ENCODE measurements around the gene TOM1L2.
"Not testable (repeated sequence)": the region's sequence is repeated elsewhere in the genome, so short reads cannot be mapped to it uniquely, and the experiment has no call there.

TOM1L2 gene

DNA sequence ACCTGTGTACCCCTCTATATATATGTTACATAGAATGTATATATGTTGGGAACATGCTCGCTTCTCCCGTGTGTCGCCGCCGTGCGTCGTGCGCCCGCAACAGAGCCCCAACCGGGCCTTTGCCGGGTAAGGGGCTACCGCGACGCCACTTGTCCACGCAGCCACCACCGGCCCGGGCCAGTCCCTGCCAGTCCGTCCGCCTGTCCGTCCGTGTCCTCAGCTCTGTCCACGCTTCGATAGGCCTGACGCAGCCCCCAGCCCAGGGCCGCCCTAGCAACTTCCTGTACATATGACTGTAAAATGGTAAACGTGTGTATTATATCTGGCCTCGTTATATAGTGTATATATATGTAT lies 161.3 kb downstream of the TOM1L2 start:
- peaks cover 25% of the 10 kb centered on the region for H3K4me1 ChIP-seq (ENCODE audit: low read depth, poor library complexity, severe bottlenecking)
- H4K20me1 ChIP-seq (ENCODE audit: insufficient read depth) = no peaks in the 10 kb centered on the region
- no peaks in the 10 kb centered on the region for H3K79me2 ChIP-seq (ENCODE audit: insufficient read depth, low read depth)
- H3K27ac ChIP-seq = no peak overlapping the region
- H2AFZ ChIP-seq (ENCODE audit: low read depth) = no peak overlapping the region
- no peak overlapping the region for H3K4me3 ChIP-seq (IDR thresholded peaks at IDR 0.05; ENCODE audit: insufficient read depth, low read depth, low read length)
- TF ChIP-seq, protein P1, sequence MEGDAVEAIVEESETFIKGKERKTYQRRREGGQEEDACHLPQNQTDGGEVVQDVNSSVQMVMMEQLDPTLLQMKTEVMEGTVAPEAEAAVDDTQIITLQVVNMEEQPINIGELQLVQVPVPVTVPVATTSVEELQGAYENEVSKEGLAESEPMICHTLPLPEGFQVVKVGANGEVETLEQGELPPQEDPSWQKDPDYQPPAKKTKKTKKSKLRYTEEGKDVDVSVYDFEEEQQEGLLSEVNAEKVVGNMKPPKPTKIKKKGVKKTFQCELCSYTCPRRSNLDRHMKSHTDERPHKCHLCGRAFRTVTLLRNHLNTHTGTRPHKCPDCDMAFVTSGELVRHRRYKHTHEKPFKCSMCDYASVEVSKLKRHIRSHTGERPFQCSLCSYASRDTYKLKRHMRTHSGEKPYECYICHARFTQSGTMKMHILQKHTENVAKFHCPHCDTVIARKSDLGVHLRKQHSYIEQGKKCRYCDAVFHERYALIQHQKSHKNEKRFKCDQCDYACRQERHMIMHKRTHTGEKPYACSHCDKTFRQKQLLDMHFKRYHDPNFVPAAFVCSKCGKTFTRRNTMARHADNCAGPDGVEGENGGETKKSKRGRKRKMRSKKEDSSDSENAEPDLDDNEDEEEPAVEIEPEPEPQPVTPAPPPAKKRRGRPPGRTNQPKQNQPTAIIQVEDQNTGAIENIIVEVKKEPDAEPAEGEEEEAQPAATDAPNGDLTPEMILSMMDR (conservative IDR thresholded peaks at IDR 0.05; ENCODE audit: low read depth, low read length) = no peak
- H3K27me3 ChIP-seq (ENCODE audit: insufficient read depth, low read depth) = no peaks in the 10 kb centered on the region
- H3K36me3 ChIP-seq (ENCODE audit: insufficient read depth) = no peaks in the 10 kb centered on the region
- no peak overlapping the region for H3K4me2 ChIP-seq
- no peak overlapping the region for H3K9ac ChIP-seq

DNA sequence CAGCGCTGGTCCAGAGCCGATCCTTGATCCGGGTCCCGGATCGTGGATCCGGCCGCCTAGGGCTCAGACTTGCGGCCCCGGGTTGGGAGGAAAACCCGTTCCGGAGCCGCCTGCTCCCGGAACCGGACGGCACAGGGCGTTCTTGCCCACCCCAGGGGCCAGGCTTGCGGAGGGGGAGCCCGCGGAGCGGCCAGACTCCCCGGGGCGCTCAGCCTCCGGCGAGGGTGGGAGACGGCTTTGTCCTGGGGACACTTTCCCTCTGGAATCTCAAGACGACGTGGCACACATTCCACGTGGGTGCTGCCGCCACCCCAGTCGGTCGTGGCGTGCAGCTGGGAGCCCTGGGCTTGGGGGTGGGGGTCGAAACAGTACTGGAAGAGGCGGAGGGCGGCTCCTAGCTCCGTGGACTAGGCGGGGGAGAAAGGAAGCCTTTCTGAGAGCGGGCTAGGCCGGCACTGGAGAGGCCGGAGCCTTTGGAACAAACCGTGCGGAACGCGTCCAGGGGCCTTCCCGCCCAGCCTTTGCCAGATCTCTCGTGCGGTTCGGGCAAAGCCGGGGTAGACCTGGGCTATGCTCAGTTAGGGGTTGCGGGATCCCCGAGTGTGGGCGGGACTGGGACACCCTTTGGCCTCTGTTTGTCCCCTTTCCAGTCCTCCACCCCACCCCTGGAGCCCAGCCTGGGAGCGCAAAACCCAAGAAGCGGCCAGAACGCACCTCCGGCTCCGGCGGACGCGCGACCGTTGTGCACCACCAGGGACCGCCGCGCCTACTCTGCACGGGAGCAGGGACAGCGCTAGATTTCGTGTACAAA lies 161.9 kb downstream of the TOM1L2 start:
- Histone ChIP-seq H3K4me2 (0 out of 2 replicates have a peak overlapping the region, but pooled peaks have one; percentile 6), H3K4me3 (IDR thresholded peaks at IDR 0.05; ENCODE audit: insufficient read depth, low read depth, low read length) (no peak overlapping the region)

DNA sequence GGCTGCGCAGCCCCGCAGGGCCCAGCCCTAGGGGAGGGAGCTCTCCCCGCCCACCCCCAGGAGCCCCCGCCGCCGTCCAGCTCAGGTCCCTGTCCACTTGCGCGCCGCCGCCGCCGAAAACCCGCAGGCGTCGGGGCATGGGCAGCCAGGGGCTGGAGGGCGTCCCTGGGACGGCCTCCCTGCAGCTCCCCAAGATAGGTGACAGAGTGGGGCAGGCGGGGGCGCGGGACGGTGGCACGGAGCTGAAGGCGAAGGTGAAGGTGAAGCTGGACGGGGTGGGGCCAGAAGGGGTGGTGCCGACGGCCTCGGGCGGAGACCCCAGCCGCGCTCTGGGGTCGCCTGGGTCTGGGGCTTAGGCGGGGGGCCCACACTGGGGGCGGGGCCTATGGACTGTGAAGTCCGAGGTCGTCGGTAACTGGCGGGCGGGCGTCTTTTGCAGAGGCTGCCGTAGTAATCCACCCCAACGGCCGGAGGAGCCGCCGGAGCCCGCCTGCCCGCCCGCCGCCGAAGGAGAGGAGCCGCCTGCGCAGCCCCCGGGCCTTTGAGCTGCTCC lies 162.6 kb downstream of the TOM1L2 start:
- Histone ChIP-seq H3K36me3 (ENCODE audit: insufficient read depth) (no peaks in the 10 kb centered on the region), H4K20me1 (ENCODE audit: insufficient read depth) (no peaks in the 10 kb centered on the region), H3K27ac (no peak overlapping the region), H2AFZ (ENCODE audit: low read depth) (no peak overlapping the region), H3K9ac (no peak overlapping the region), H3K27me3 (ENCODE audit: insufficient read depth, low read depth) (no peaks in the 10 kb centered on the region), H3K79me2 (ENCODE audit: insufficient read depth, low read depth) (no peaks in the 10 kb centered on the region), H3K4me2 (0 out of 2 replicates have a peak overlapping the region, but pooled peaks have one; percentile 6), H3K4me1 (ENCODE audit: low read depth, poor library complexity, severe bottlenecking) (peaks cover 25% of the 10 kb centered on the region), H3K4me3 (IDR thresholded peaks at IDR 0.05; ENCODE audit: insufficient read depth, low read depth, low read length) (no peak overlapping the region)
- TF ChIP-seq, protein P1 (conservative IDR thresholded peaks at IDR 0.05; ENCODE audit: low read depth, low read length) = no peak

More for the DNA sequence above, 161.9 kb downstream of the TOM1L2 start:
- H4K20me1 ChIP-seq (ENCODE audit: insufficient read depth) = no peaks in the 10 kb centered on the region
- TF ChIP-seq, protein P1 (conservative IDR thresholded peaks at IDR 0.05; ENCODE audit: low read depth, low read length) = no peak
- H2AFZ ChIP-seq (ENCODE audit: low read depth) = no peak overlapping the region
- H3K27ac ChIP-seq = no peak overlapping the region
- no peaks in the 10 kb centered on the region for H3K36me3 ChIP-seq (ENCODE audit: insufficient read depth)
- no peaks in the 10 kb centered on the region for H3K79me2 ChIP-seq (ENCODE audit: insufficient read depth, low read depth)
- H3K27me3 ChIP-seq (ENCODE audit: insufficient read depth, low read depth) = no peaks in the 10 kb centered on the region
- H3K9ac ChIP-seq = no peak overlapping the region
- H3K4me1 ChIP-seq (ENCODE audit: low read depth, poor library complexity, severe bottlenecking) = peaks cover 25% of the 10 kb centered on the region

DNA sequence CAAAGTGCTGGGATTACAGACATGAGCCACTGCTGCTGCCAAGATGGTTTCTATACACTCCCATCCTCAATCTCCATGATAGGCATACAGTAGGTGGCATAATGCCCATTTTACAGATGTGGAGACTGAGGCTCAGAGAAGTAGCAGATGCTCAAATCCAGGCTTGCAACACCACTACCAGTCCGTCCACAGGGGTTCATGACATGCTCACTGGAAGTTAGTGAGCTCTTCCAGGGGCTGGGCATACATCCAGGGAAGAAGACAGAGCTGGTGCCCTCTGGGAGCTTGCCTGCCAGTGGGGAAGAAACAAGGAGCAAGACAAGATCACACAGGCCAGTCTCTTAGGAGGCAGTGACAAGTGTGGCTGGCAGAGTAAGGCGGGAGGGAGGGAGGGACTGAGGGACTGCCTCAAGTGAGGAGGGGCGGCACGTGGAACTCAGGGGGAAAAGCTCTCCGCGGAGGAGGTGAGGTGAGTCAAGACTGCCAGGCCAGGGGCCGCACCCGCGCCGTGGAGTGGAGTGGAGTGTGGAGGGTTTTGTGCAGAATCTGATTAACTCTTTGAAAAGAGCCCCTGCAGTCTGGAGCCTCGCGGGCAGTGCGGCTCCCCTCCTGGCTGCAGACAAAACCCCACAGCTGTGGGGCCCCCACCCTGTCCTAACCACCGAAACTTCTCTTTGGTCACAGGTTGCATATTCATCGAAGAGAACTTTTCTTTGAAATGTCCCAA lies 163.3 kb downstream of the TOM1L2 start:
- Histone ChIP-seq H2AFZ (ENCODE audit: low read depth) (no peak overlapping the region), H3K79me2 (ENCODE audit: insufficient read depth, low read depth) (no peaks in the 10 kb centered on the region), H3K4me2 (peak overlapping the region; percentile 78), H3K4me1 (ENCODE audit: low read depth, poor library complexity, severe bottlenecking) (peaks cover 25% of the 10 kb centered on the region), H3K4me3 (IDR thresholded peaks at IDR 0.05; ENCODE audit: insufficient read depth, low read depth, low read length) (no peak overlapping the region), H3K27me3 (ENCODE audit: insufficient read depth, low read depth) (no peaks in the 10 kb centered on the region), H3K27ac (peak overlapping the region; percentile 33; the same call in 1 of the 2 replicates), H3K9ac (no peak overlapping the region; the same call in 1 of the 2 replicates), H3K36me3 (ENCODE audit: insufficient read depth) (no peaks in the 10 kb centered on the region), H4K20me1 (ENCODE audit: insufficient read depth) (no peaks in the 10 kb centered on the region)
- TF ChIP-seq, protein P1 (conservative IDR thresholded peaks at IDR 0.05; ENCODE audit: low read depth, low read length) = no peak

DNA sequence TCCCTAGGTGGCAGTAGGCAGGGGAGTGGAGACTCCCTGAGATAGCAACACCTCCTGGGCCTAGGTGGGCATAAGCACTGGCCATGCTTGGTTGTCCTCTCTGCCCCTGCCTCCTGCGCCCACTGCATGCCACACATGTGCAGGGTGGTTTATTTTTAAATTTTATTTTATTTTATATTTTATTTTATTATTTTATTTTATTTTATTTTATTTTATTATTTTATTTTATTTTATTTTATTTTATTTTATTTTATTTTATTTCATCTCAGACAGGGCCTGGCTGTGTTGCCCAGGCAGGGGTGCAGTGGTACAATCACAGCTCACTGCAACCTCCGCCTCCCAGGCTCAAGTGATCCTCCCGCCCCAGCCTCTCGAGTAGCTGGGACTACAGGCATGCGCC lies 164.0 kb downstream of the TOM1L2 start:
- not testable (repeated sequence) for H3K4me3 ChIP-seq (IDR thresholded peaks at IDR 0.05; ENCODE audit: insufficient read depth, low read depth, low read length); H3K36me3 ChIP-seq (ENCODE audit: insufficient read depth); H3K9ac ChIP-seq; H3K79me2 ChIP-seq (ENCODE audit: insufficient read depth, low read depth); H3K27me3 ChIP-seq (ENCODE audit: insufficient read depth, low read depth); H2AFZ ChIP-seq (ENCODE audit: low read depth); H4K20me1 ChIP-seq (ENCODE audit: insufficient read depth)
- Histone ChIP-seq H3K4me2 (peak overlapping the region; percentile 78; the same call in 1 of the 2 replicates), H3K4me1 (ENCODE audit: low read depth, poor library complexity, severe bottlenecking) (peaks cover 25% of the 10 kb centered on the region), H3K27ac (peak overlapping the region; percentile 33; the same call in 1 of the 2 replicates)
